GM12878 (cell line): ENCODE data around the gene THRB. TPM values are rescaled to one million over a fixed set of nuclear protein-coding genes. Genes with fewer than 3 reads are reported as not detected.

ENCODE experiments used
- ATAC-seq: fragments of 200-7000 bp; cut with Tn5 transposase; 3 replicates; pipeline ENCODE4 v1.9.1; 2020; ENCODE audit warnings: mild to moderate bottlenecking, moderate library complexity
- BruUV-seq: library from RNA; stranded (reverse); fragments of 400-500 nt; replicated peaks from 2 replicates; lab custom pipeline; 2021; lab: Mats Ljungman, UMichigan
- CTCF ChIA-PET: fragments of 300-600 bp; sonication (Branson Sonifier 250); formaldehyde crosslinking; extraction: SDS; loops from one replicate; lab custom pipeline; 2021; ENCODE audit warnings: inconsistent platforms; lab: Yijun Ruan, JAX
- POLR2A ChIA-PET: fragments of 350-600 bp; formaldehyde crosslinking; extraction: SDS; loops from one replicate; lab custom pipeline; 2021; ENCODE audit warnings: inconsistent platforms; lab: Charles Lee
- RAD21 ChIA-PET: fragments of 300-600 bp; sonication (Branson Sonifier 250); formaldehyde crosslinking; loops from one replicate; lab custom pipeline; 2023; ENCODE audit warnings: antibody characterized with exemption; ENCODE audit not compliant: unreplicated experiment; lab: Charles Lee
- SMC1A ChIA-PET: fragments of 300-600 bp; sonication (Branson Sonifier 250); formaldehyde crosslinking; loops from one replicate; lab custom pipeline; 2023; ENCODE audit not compliant: unreplicated experiment, uncharacterized antibody; lab: Charles Lee
- DNase-seq: peaks from one replicate; pipeline ENCODE4 v3.0.0-alpha.2; 2011; ENCODE audit warnings: low read depth, low spot score
- FAIRE-seq: peaks from 3 replicates; lab custom pipeline; 2011; peaks lifted over from hg19 to GRCh38; lab: Jason Lieb, UNC
- H2AFZ ChIP-seq: 2 replicates; pipeline ENCODE4 v1.6.0; 2011; ENCODE audit warnings: low read depth, low read length, control low read depth; ENCODE audit not compliant: control insufficient read depth
- H3K27ac ChIP-seq: 2 replicates; pipeline ENCODE4 v1.5.1; 2011; ENCODE audit warnings: control low read depth; ENCODE audit not compliant: control insufficient read depth, insufficient read depth
- H3K27me3 ChIP-seq, 2 experiments: replicated peaks in 1 of 2; 2 replicates each; pipeline versions ENCODE4 v1.6.0 to v1.6.1; 2011; ENCODE audit warnings: low read length in 1 of 2; ENCODE audit not compliant: control insufficient read depth in 2 of 2, insufficient read depth in 2 of 2
- H3K36me3 ChIP-seq, 2 experiments: 2 replicates each; pipeline ENCODE4 v1.5.1; 2011; ENCODE audit warnings: low read length in 1 of 2; ENCODE audit not compliant: control insufficient read depth in 2 of 2, insufficient read depth in 2 of 2
- H3K4me1 ChIP-seq: 2 replicates; pipeline ENCODE4 v1.6.1; 2011; ENCODE audit warnings: mild to moderate bottlenecking, low read length, moderate library complexity, mixed read lengths; ENCODE audit not compliant: control insufficient read depth, insufficient read depth
- H3K4me2 ChIP-seq: 2 replicates; pipeline ENCODE4 v1.6.0; 2011; ENCODE audit warnings: control low read depth; ENCODE audit not compliant: control insufficient read depth, insufficient read depth
- H3K4me3 ChIP-seq: fragments of 200-600 bp; sonication (generic); 2 replicates; pipeline ENCODE4 v1.5.1; 2016
- H3K79me2 ChIP-seq: 2 replicates; pipeline ENCODE4 v1.6.0; 2011; ENCODE audit warnings: low read length; ENCODE audit not compliant: control insufficient read depth, insufficient read depth
- H3K9ac ChIP-seq: 2 replicates; pipeline ENCODE4 v1.8.0; 2011; ENCODE audit warnings: low read length, control low read depth, mixed read lengths; ENCODE audit not compliant: control insufficient read depth, insufficient read depth
- H3K9me3 ChIP-seq: replicated peaks from 3 replicates; pipeline ENCODE4 v1.5.1; 2011; ENCODE audit warnings: mild to moderate bottlenecking, low read length; ENCODE audit not compliant: control insufficient read depth, insufficient read depth
- H4K20me1 ChIP-seq: 2 replicates; pipeline ENCODE4 v1.6.0; 2011; ENCODE audit not compliant: control insufficient read depth, insufficient read depth
- CEBPB ChIP-seq, 2 experiments: fragments of 150-350 bp in 1 of 2; IDR thresholded peaks; 2 replicates each; pipeline ENCODE4 v1.6.1; 2012 to 2014; ENCODE audit warnings: low read depth in 2 of 2, low read length in 2 of 2, borderline replicate concordance in 1 of 2, inconsistent platforms in 1 of 2
- FOXM1 ChIP-seq: IDR thresholded peaks from 2 replicates; pipeline ENCODE4 v1.6.1; 2012; ENCODE audit warnings: low read depth, mild to moderate bottlenecking, inconsistent platforms, low read length, moderate library complexity
- WGBS: methylation state at CpG from one replicate; pipeline ENCODE4 v1.1.6; 2016; ENCODE audit warnings: low lambda C conversion rate; ENCODE audit not compliant: insufficient replicate concordance, insufficient coverage; ENCODE audit errors: missing lambda C conversion rate; 5-methylcytosine and 5-hydroxymethylcytosine counted together
- in situ Hi-C: fragments of 300-500 bp; cut with MboI; formaldehyde crosslinking; loops from 9 replicates; pipeline ENCODE4 v1.14.3; 2018; ENCODE audit warnings: mixed read lengths
- intact Hi-C: fragments of 100-400 bp; cut with micrococcal nuclease; formaldehyde crosslinking; loops from one replicate; pipeline ENCODE4 v1.14.2; 2022; ENCODE audit not compliant: unreplicated experiment
- polyA plus RNA-seq, 11 experiments: library from polyadenylated mRNA; depleted of rRNA in 4 of 11; unstranded in 6 of 11; stranded (reverse) in 5 of 11; fragments of >200 nt; fragmentation: Nextera tagmentation in 4 of 11; fragmentation: Illumina TruSeq in 1 of 11; extraction: Ambion mirVana in 4 of 11; extraction: Trizol in 1 of 11; gene quantifications; 1 replicate in 1 of 11; 2 replicates in 10 of 11; pipeline versions ENCODE4 v1.2.1 to v1.2.3, GENCODE V29; 2011 to 2016; ENCODE audit warnings: inconsistent platforms in 2 of 11, missing spikeins in 2 of 11, low read depth in 1 of 11
- total RNA-seq, 4 experiments: library from RNA; depleted of rRNA in 3 of 4; stranded (reverse); fragments of >200 nt in 3 of 4; fragmentation: Illumina TruSeq in 1 of 4; extraction: Trizol in 1 of 4; gene quantifications; 2 replicates each; pipeline versions ENCODE4 v1.2.1 to v1.2.3, GENCODE V29; 2013 to 2021
- TF ChIP-seq, protein P1 (sequence below): fragments of 450-650 bp; conservative IDR thresholded peaks from 2 replicates; pipeline ENCODE4 v1.6.1; 2017; ENCODE audit warnings: mild to moderate bottlenecking, moderate library complexity

THRB gene
- total and polyA plus RNA-seq, 10 of the 15 experiments (the other 5 are each of a cell fraction or from before 2014, with no cell fraction given): 0.05 TPM; not detected in 9

GRCh38 chr3:24498391-24498790 is 3.7 kb upstream of the THRB start (continued):
- TF ChIP-seq, protein P1, sequence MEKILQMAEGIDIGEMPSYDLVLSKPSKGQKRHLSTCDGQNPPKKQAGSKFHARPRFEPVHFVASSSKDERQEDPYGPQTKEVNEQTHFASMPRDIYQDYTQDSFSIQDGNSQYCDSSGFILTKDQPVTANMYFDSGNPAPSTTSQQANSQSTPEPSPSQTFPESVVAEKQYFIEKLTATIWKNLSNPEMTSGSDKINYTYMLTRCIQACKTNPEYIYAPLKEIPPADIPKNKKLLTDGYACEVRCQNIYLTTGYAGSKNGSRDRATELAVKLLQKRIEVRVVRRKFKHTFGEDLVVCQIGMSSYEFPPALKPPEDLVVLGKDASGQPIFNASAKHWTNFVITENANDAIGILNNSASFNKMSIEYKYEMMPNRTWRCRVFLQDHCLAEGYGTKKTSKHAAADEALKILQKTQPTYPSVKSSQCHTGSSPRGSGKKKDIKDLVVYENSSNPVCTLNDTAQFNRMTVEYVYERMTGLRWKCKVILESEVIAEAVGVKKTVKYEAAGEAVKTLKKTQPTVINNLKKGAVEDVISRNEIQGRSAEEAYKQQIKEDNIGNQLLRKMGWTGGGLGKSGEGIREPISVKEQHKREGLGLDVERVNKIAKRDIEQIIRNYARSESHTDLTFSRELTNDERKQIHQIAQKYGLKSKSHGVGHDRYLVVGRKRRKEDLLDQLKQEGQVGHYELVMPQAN: no peak
- TF ChIP-seq FOXM1: no peak

DNA sequence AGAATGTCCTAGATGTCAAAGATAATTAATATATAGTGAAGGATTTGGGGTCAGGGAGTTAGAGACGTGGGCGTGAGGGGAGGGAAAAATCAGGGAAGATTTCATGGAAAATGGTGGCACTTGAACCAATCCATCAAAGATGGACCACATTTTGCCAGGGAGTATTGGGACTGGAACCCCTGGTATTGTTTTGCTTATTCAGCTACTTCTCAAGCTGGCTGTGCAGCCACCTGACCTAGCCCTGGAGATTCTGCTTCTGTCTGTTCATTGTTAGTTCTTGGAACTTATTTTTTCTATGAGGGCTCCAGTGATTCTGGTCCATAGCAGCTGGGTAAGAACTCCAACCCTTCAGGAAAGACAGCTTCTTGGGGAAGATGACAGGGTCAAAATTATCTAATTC is 3.3 kb upstream of the THRB start:
- no peak for FAIRE-seq
- ChIA-PET RAD21 (no interaction called here), POLR2A (no interaction called here), CTCF (no interaction called here), SMC1A (no interaction called here)
- no peak for ATAC-seq
- intact Hi-C loops (no loop called here), in situ Hi-C loops (no loop called here)
- peaks cover 5 to 21% of the 10 kb centered on the region in 2 experiments for H3K27me3 ChIP-seq
- no peak for DNase-seq
- H3K4me1 ChIP-seq: 0 out of 2 replicates have a peak, but pooled peaks cover under 1% of the 10 kb centered on the region
- H3K27ac ChIP-seq: no peak overlapping the region
- 23% methylated on average over 2 of the region's 2 CpGs for WGBS
- no peaks in the 10 kb centered on the region for H3K79me2 ChIP-seq
- H3K9me3 ChIP-seq: no peaks in the 10 kb centered on the region
- H3K9ac ChIP-seq: no peak overlapping the region
- no peaks in the 10 kb centered on the region for H3K36me3 ChIP-seq
- no peak overlapping the region for H3K4me2 ChIP-seq
- H4K20me1 ChIP-seq: no peaks in the 10 kb centered on the region
- no peak for TF ChIP-seq CEBPB (IDR thresholded peaks at IDR 0.05; ENCODE audit: borderline replicate concordance in 1 of 2, low read depth in 2 of 2, low read length in 2 of 2)
- no peak overlapping the region for H2AFZ ChIP-seq
- no peak overlapping the region for H3K4me3 ChIP-seq
- no TSS peak for BruUV-seq
